ENCODE data around the gene CDK17.

- TF ChIP-seq CTCF (conservative IDR thresholded peaks at IDR 0.05 in 1 of 2, IDR thresholded peaks at IDR 0.05 in 1 of 2; ENCODE audit: low read depth in 1 of 2, low read length in 2 of 2) (no peak), EZH2 (IDR thresholded peaks at IDR 0.05; ENCODE audit: low read length, missing control alignments) (no peak)
Observed at GRCh38 chr12:96335270-96335669, 65.0 kb downstream of the CDK17 start.

Data from fibroblast of lung (primary cell).